NCI-H1048 (cell line): Measurements from ENCODE around the gene ARHGAP36.

Experiments
- DNase-seq: peaks from one replicate; lab custom pipeline; 2025; lab: John Stamatoyannopoulos, UW

Gene ARHGAP36

DNA sequence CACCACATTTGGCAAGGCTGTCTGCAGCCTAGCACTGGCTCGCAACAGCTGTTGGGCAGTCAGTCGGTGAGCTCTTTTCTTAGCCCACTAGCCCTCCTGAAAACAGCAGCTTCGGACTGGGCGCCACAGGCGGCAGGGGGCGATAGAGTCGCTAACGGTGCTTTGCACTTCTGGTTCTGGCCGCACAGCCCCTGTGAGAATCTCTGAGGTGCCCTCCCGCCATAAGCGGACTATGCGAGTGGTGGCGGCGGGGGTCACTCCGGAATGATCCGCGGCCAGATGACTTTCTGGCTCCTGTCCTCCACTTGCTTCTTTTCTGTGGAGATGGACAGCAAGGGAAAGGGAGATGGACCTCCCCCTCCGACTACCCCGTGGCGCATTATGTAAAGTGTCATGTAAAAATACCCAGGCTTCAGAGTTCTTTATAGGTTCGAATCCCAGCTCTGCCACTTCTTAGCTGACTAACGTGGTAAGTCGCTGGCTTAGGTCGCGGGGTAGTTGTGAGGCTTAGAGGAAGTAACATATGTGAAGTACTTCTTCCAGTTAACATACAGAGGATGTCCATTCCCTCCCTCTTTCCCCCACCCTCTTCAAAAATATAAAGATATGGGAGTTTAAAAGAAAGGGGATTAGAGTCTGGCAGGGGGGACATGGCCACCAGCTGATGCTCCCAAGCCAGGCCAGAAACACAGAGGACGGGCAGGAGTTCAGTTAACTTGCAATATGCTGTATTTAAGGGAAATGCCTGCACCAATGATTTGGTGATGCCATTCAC is 11.0 kb downstream of the ARHGAP36 start:
- DNase-seq, result no peak

- no peak for DNase-seq
These were observed 14.9 kb downstream of the ARHGAP36 start for GRCh38 chrX:131072871-131073571.

- DNase-seq, result no peak
These were observed 15.5 kb downstream of the ARHGAP36 start for GRCh38 chrX:131073607-131074006.

GRCh38 chrX:131081772-131082740 is 23.9 kb downstream of the ARHGAP36 start:
- no peak for DNase-seq

- no peak for DNase-seq
These were observed 25.5 kb downstream of the ARHGAP36 start for GRCh38 chrX:131083510-131084142.

GRCh38 chrX:131084145-131084544 is 26.0 kb downstream of the ARHGAP36 start:
- DNase-seq, result no peak

GRCh38 chrX:131136776-131137175 is 78.6 kb downstream of the ARHGAP36 start:
- no peak for DNase-seq

- no peak for DNase-seq
These were observed 80.9 kb downstream of the ARHGAP36 start for GRCh38 chrX:131139072-131139471.
